Smooth muscle cell of the umbilical artery (primary cell): ENCODE data around the gene HCRTR1. TPM values are rescaled to one million over a fixed set of nuclear protein-coding genes. Genes with fewer than 3 reads are reported as not detected.

Experiments used
- total RNA-seq: library from RNA; depleted of rRNA; stranded (reverse); fragments of >200 nt; gene quantifications from 2 replicates; pipeline ENCODE4 v1.2.3, GENCODE V29; 2014

Gene HCRTR1
- 0.14 and 0.30 TPM in 2 replicates for total RNA-seq

GRCh38 chr1:31617218-31617915 lies at the start of gene HCRTR1:
HCRTR1 (plus strand) TSS chr1:31617689; CDS start chr1:31619193, 1,504 bp downstream.

GRCh38 chr1:31576201-31576669 lies 41.3 kb upstream of the HCRTR1 start, which contains the start of gene TINAGL1:
TINAGL1 (plus strand) TSS chr1:31576515; CDS start chr1:31577149, 634 bp downstream.

GRCh38 chr1:31644560-31645273 lies 27.2 kb downstream of the HCRTR1 start, which contains the start of gene PEF1:
PEF1 (minus strand) TSS chr1:31644876; CDS start chr1:31644864, 12 bp downstream.

Other genes with a start within 250 kb of the HCRTR1 start
- gene FABP3, start 244.6 kb upstream of the HCRTR1 start, total RNA-seq, result 4.5 and 17.2 TPM in 2 replicates
- gene SERINC2, start 204.5 kb upstream of the HCRTR1 start, total RNA-seq, result 2.7 and 8.5 TPM in 2 replicates
- gene TINAGL1, start 41.2 kb upstream of the HCRTR1 start, total RNA-seq, result 241 and 312 TPM in 2 replicates
- gene PEF1, start 27.2 kb downstream of the HCRTR1 start, total RNA-seq, result 59.1 and 66.0 TPM in 2 replicates
- gene COL16A1, start 86.3 kb downstream of the HCRTR1 start, total RNA-seq, result 200 and 541 TPM in 2 replicates
- gene ADGRB2, start 146.7 kb downstream of the HCRTR1 start, total RNA-seq, result 24.9 and 28.5 TPM in 2 replicates
- 47.8 and 99.9 TPM in 2 replicates for gene SPOCD1, start 198.3 kb downstream of the HCRTR1 start, total RNA-seq